Measurements from ENCODE around the gene PPP2R5C. TPM values are rescaled to one million over a fixed set of nuclear protein-coding genes. Genes with fewer than 3 reads are reported as not detected.

The PPP2R5C gene
- total and polyA plus RNA-seq, 2 of the 8 experiments (the other 6 are each of a cell fraction or from before 2014, with no cell fraction given), result 49.6 to 95.9 TPM

DNA sequence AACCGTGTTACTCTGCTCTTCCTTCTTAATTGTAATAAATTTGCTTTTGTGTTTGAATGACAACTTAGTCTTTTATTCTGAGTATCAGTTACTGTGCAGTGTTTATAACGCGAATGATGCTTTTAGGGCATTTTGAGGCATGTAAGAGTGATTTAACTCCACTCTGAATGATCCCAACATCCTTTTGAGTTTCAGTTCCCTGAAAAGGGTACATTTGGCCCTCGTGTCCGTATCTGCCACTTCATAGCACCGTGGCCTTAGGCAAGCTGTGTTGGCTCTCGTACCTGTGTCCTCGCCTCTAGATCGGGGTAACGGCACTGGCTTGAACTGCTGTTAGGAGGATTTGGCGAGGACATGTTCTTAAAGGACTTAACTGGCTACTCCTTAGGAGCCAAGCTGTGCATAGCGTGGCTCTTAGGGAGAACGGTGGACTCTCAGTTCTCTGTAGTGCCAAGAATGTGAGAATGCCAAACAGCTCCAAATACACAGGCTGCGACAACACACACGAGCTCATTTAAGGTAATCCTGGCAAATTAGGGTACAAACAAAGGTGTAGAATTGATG is 92.0 kb downstream of the PPP2R5C start (continued):
- no peak for TF ChIP-seq FOSL1 (IDR thresholded peaks at IDR 0.05; ENCODE audit: insufficient read depth, low read depth, low read length)
